Measurements from ENCODE around the gene ERC2.

Gene ERC2

DNA sequence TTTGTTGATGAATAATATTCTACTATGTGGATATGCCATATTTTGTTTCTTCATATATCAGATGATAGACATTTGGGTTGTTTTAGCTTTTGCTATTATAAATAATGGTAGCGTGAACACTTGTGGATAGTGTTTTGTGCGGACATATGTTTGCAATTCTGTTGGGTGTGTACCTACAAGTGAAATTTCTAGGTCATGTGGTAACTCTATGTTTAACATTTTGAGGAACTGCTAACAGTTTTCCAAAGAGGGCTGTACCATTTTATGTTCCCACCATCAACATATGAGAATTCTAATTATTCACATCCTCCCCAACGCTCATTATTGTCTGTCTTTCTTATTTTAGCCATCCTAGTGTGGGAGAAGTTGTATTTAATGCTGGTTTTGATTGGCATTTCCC is 303.8 kb downstream of the ERC2 start:
- no peak for DNase-seq

DNA sequence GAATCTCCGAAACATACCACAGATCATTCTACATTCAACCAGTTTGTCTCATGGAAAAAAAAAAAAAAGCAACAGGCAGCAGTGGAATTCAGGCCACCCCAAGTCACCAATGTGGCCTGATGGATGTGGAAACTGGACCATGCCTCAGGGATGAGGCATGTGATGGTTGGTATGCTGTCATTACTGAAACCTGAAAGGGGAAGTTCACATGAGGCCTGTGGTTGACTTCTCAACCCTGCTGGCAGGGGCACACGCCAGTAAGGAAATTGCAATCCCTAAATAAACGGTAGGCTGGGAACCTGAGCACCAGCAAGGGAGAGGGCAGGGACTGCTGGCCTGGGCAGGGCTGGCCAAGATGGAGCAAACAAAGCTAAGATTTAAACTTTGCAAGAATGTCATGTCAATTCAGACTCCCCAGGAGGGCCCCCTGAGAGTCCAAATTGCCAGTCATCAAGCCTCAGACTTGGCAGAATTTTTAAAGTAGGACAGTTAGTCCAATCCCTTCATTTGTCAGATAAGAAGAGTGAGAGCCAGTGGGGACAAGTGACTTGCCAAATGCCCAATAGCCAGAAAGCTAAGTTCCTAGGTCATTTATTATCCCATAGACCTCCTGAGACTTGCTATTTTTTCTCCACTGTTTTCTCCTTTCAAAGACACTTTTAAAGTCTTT is 310.4 kb downstream of the ERC2 start:
- DNase-seq, result no peak

GRCh38 chr3:56154297-56154696 is 314.0 kb downstream of the ERC2 start:
- no peak for DNase-seq

GRCh38 chr3:56147354-56147753 is 320.9 kb downstream of the ERC2 start:
- DNase-seq, result no peak

- no peak for DNase-seq
Measured at GRCh38 chr3:56145410-56145809, 322.9 kb downstream of the ERC2 start.

DNA sequence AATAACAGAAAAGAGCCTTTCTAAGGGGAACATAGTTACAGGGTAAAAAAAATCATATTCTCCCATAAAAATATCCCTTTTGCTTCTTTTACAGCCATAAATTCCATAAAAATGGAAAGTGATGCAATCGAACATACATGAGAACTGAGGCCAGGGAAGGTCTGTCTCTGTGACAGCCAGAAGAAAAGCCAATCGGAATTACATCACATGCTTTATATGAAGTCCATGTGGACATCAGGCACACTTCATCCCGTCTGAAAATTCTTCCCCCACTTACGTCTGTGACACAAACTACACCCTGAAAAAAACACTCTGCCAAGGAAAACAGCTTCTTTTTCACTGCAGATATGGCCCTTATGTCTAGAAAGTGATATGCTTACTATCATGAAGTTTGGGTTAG is 323.5 kb downstream of the ERC2 start:
- no peak for DNase-seq

DNA sequence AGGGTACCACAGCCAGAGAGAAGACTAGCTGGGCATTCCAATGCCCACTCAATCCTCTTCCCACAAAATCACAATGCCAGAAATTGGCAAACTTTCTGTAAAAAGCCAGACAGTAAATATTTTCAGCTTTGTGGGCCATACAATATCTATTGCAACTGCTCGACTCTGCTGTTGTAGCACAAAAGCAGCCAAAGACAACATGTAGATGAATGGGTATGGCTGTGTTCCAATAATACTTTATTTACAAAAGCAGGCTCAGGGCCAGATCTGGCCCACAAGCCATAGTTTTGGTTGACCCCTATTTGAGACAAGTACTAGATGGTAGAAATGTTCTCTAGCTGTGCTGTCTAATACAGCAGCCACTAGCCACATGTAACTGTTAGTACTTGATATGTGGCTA is 330.9 kb downstream of the ERC2 start:
- no peak for DNase-seq

GRCh38 chr3:56136514-56136913 is 331.8 kb downstream of the ERC2 start:
- no peak for DNase-seq

DNA sequence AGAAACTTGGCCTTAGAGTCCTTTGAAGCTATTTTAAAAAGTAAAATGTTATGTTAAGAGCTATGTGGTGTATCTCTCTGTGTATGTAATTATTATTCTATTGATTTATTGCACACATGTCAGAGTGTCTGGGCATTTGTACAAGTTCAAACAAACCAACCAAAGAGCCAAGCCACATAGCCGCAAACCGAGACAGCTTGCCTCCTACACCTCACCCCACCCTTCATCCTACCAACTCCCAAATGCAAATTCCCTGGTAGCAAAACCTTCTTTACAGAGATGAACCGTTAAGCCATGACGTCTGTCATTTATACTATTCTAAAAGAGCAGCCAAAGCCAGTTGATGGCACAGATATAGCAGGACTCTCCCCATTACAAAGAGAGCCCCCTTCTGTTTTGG is 332.3 kb downstream of the ERC2 start:
- no peak for DNase-seq

- DNase-seq, result no peak
Measured at GRCh38 chr3:56133423-56133822, 334.8 kb downstream of the ERC2 start.

DNA sequence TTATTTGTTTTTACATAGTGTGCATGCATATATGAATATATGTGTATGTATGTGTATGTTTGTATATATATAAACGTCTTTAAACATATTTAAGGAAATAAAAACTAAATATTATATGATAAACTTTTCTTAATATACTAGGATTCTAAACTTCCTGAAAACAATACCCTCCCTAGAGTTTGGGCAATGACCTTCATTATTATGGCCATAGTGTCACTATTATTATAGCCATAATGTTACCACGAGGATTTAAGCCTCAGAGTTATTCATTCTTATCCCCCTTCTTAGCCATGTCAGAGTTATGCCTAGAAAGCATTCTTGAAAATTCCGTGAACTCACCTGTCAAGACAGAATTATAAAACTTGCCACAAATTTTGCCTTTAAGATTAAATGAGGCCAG is 335.5 kb downstream of the ERC2 start:
- no peak for DNase-seq

GRCh38 chr3:56131974-56132590 is 336.2 kb downstream of the ERC2 start:
- no peak for DNase-seq

- DNase-seq, result no peak
Measured at GRCh38 chr3:56130036-56130435, 338.2 kb downstream of the ERC2 start.

DNA sequence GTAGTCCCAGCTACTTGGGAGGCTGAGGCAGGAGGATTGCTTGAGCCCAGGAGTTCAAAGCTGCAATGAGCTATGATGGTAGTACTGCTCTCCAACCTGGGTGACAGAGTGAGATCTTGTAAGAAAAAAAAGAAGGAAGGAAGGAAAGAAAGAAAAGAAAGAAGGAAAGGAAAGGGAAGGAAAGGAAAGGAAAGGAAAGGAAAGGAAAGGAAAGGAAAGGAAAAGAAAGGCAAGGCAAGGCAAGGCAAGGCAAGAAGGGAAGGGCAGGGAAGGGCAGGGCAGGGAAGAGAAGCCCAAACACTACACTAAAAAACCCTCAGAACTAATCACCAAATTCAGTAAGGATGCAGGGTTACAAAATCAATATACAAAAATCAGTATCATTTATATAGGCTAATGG is 341.6 kb downstream of the ERC2 start:
- no peak for DNase-seq

GRCh38 chr3:56125358-56126005 is 342.8 kb downstream of the ERC2 start:
- no peak for DNase-seq

DNA sequence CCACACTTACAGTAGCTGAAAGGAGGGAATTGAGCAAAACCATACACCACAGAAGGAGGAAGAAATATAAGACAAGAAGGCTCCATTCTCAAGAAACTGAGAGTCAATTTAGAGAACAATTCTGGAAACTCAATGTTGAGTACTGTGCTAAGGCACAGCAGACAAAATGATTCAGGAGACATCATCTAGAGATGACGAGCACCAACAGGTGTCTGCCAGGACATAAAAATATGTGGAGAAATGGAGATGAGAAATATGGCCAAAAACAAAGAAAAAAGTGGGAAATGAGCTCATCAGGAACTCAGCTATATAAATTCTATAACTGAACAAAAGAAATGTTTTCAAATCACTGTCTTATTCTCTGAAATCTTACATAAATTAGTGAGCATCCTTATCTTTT is 343.7 kb downstream of the ERC2 start:
- DNase-seq, result no peak

DNA sequence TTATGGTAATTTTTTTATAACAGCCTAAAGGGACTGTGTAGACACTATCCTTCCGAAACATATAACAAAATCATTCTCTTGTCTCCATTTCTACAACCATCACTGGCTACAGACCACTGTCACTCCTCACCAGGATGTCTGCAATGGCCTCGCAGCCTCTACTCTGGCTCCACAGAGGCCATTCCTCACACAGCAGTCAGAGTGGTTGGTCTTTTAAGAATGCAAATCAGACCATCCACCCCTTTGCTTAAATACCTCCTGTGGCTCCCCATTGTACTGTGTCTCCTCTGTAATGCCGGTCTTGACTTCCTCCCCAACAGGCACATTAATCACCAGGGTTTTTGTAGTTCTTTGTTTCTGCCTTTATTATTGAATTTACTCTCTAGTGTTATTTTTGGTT is 344.8 kb downstream of the ERC2 start:
- no peak for DNase-seq

- DNase-seq, result no peak
Measured at GRCh38 chr3:56122911-56123310, 345.4 kb downstream of the ERC2 start.

- DNase-seq, result no peak
Measured at GRCh38 chr3:56121716-56122115, 346.6 kb downstream of the ERC2 start.

- no peak for DNase-seq
Measured at GRCh38 chr3:56119575-56120349, 348.5 kb downstream of the ERC2 start.

DNA sequence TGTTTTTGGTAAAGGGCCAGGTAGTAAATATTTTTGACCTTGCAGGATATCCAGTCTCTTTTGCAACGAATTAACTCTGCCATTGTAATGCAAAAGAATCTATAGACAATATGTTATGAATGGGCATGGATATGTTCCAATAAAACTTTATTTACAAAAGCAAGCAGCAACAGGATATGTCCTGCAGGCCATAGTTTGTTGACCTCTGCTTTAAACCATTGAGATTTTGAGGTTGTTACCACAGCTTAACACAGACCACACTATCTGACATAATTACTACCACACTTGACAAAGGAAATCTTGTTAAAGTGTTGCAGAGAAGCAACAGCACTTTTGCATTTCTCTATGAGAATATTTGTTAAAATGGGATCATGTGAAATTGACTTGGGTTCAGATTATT is 349.3 kb downstream of the ERC2 start:
- DNase-seq, result no peak

DNA sequence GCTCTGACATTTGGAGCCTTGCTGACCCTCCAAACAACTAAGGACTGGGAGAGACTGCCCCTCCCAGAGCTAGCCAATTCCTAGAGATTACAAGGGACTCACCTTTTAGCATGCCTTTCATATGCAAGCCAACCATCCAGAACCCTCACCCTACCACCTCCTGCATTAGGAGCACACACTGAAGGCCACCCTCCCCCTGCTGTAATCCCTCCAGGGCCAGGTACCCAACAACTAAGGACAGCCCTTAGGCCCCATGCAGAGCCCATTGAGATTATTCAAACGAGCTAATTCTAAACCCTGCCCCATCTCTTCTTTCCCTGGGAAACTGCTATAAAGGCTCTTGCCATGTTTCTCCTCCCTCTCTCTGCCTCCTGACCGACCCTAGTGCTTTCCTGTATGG is 352.6 kb downstream of the ERC2 start:
- DNase-seq, result no peak

DNA sequence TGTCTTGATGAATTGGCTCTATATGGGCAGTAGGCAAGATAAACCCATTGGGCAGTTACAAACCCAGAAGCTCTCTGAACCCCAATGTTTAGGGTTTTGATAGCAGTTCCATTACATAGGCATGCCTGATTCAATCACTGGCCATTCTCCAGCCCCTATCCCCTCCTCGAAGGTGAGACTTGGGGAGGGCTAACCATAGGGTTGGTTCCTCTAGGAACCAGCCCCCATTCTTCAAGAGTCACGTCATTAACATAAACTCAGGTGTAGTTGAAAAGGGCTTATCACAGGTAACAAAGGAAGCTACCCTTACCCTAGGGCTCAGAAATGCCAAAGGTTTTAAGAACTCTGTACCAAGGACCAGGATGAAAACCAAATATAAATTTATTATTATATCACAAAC is 353.1 kb downstream of the ERC2 start:
- no peak for DNase-seq

- no peak for DNase-seq
Measured at GRCh38 chr3:56113908-56114307, 354.4 kb downstream of the ERC2 start.
